Stimulated activated CD8-positive, alpha-beta memory T cell treated with anti-CD3 and anti-CD28 coated beads, Interleukin-15, amount 100 ng/mL, for 1 hour (primary cell): Measurements from ENCODE around the gene TMEM240.
"Not testable (repeated sequence)": the region's sequence is repeated elsewhere in the genome, so short reads cannot be mapped to it uniquely, and the experiment has no call there.

Experiments used
- DNase-seq: peaks from one replicate; pipeline ENCODE4 v3.0.0-alpha.2; 2020; ENCODE audit warnings: low read depth

Gene TMEM240

DNA sequence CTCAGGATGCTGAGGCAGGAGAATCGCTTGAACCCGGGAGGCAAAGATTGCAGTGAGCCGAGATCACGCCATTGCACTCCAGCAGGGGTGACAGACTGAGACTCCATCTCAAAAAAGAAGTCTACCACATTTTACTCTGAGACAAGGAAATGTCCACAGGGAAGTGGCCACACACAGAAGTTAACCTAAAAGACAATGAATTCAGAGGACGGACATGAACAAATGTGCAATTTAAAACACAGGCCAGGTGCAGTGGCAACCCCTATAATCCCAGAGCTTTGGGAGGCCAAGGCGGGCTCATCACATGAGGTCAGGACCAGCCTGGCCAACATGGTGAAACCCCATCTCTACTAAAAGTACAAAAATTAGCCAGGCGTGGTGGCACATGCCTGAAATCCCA is 17.3 kb upstream of the TMEM240 start:
- DNase-seq: not testable (repeated sequence)

DNA sequence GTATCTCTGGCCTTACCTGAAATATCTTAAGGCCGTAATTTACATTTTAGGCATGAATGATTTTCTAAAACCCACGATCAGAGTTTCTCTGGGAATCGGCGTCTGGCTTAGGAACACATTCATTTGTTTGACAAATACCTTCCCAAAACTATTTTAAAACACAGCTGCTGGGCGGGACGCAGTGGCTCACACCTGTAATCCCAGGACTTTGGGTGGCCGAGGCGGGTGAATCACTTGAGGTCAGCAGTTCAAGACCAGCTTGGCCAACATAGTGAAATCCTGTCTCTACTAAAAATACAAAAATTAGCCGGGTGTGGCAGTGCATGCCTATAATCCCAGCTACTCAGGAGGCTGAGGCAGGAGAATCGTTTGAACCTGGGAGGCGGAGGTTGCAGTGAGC is 16.5 kb upstream of the TMEM240 start:
- DNase-seq: not testable (repeated sequence)

DNA sequence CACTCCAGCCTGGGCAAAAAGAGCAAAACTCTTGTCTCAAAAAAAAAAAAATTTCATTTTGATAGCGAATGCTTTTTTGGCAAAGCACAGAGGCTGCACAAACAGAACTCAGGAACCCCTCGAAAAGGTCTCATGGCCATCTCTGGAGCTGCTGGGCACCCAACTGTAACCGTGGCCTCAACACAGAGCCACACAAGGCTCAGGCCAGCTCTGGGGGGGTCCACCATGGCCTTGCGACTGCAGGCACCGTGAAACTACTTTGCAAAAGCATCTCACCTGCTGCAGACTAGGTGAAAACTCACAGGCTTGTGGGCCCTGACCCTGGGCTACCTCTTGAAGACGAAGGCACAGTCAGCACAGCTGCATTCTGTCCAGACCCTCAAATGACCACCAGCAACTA is 16.1 kb upstream of the TMEM240 start:
- no peak for DNase-seq

DNA sequence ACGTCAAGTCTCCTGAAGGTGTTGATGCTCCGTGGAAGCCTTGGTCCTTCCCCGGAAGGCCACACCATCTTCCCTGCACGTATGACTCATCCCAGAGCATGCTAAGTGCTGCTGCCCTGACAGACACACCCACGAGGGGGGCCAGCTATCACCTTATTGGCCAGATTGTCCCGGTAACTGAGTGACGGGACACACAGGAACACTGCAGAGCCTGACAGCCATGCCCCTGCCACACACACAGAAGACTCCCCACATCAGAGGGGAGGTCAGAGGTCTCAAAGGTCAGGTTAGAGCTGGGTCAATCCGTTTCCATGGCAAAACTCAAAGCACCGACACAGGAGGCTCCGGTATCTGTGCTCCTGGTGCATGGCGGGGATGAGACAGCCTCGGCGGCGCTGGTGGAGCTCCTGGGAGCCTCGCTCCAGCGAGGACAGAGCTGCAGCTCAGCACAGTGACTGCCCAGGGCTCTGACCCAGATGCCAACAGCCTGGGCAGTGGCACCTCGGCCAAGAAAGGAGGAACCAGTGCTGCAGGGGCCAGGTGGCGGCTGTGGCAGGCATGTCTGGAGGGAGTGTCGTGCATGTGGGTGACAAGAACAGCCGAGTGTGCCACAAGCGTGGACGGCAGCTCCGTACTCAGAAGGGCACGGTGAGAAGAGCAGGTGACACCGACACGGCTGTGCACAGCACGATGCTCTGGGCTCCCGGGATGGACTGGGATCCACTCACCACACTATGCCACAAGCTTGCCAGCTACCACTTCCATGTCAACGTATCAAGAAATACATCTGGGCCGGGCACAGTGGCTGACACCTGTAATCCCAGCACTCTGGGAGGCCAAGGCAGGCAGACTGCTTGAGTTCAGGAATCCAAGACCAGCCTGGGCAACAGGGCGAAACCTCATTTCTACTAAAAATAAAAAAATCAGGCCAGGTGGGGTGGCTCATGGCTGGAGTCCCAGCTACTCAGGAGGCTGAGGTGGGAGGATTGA is 14.8 kb upstream of the TMEM240 start:
- DNase-seq: no peak

DNA sequence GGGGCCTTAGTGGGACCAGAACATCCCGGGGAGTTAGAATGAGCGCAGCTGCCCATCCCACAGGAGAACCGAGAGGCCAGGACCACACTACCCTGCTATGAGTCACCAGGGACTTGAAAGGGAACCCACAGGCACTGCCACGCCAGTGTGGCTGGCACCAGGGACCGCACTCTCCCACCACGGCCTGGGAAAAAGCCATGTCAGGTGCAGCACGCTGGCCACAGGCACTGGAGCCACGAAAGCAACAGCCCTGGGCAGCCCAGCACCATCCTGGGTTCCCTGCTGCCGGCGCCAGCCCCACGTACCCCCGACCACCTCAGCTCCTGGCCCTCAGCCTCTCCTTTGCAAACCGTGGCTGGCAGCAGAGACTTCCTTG is 14.1 kb upstream of the TMEM240 start:
- DNase-seq: no peak

DNA sequence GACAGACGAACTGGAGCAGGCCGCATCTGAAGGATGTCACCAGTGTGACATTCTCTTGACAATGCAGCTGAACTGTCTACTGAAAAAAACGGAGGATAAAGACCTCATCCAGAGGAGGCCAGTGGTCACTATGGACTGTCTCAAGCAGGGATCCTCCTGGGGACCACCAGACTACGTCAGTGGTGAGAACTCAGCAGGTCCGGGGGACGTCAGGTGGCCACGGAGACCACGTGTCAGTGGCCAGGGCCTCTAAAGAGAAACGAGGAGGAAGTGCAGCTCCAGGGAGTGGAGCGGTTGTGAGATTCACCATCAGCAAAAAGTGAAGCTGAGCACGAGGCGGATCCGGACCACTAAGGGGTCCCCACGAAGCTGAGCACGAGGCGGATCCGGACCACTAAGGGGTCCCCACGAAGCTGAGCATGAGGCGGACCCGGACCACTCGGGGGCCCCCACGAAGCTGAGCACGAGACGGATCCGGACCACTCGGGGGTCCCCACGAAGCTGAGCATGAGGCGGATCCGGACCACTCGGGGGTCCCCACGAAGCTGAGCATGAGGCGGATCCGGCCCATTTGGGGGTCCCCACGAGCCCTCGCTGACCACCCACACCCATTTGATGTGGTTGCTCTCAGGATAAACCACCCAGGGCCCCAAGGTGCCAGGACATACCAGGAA is 13.5 kb upstream of the TMEM240 start:
- DNase-seq: no peak

DNA sequence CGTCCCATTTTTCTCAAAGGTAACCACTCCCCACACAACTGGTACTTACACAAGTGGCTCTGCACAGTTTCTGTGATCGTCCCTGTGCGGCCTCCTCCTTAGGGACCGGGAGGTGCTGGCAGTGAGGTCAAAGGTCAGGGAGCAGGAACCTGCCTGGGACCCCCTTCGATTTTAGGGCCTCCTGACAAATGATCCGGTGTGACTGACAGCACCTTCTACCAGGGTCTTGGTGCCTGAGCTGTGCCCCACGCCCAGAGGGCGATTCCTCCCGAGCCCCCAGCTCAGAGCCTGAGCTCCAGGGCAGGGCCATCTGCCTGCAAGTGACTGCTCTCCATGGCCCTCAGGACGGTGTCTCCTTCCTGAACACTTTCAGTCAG is 11.8 kb upstream of the TMEM240 start:
- no peak for DNase-seq

DNA sequence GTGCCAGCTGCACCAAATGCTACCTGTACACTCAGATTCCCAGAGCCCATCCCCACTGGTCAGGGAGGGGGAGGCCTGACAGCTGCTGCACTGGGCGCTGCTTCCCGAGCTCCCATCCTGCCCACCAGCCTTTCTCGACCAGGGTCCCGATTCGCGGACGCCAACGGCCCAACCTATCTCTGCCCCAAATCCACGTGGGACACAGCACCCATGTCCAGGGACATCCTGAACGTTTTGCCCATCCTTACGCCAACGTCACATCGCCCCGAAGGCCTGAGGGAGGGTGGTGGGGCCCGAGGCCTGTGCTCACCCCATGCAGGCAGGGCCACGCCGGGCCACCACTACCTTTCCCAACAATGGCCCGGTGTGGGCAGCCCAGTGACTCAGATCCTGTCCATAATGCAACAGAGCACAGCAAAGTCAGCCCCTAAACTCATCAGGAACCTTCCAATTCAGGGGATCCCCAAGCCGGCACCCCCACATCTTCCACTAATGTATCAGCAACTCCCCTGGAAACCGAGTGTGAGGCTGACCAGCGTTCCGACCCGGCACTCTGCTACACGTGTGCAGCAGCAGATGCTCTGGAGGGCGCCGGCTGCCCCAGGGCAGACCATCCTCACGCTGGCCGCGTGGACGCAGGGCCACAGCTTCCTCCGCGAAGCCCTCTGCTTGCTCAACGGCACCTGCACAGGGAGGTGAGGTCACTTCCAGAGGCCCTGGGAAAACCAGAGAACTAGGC is 11.3 kb upstream of the TMEM240 start:
- no peak for DNase-seq

DNA sequence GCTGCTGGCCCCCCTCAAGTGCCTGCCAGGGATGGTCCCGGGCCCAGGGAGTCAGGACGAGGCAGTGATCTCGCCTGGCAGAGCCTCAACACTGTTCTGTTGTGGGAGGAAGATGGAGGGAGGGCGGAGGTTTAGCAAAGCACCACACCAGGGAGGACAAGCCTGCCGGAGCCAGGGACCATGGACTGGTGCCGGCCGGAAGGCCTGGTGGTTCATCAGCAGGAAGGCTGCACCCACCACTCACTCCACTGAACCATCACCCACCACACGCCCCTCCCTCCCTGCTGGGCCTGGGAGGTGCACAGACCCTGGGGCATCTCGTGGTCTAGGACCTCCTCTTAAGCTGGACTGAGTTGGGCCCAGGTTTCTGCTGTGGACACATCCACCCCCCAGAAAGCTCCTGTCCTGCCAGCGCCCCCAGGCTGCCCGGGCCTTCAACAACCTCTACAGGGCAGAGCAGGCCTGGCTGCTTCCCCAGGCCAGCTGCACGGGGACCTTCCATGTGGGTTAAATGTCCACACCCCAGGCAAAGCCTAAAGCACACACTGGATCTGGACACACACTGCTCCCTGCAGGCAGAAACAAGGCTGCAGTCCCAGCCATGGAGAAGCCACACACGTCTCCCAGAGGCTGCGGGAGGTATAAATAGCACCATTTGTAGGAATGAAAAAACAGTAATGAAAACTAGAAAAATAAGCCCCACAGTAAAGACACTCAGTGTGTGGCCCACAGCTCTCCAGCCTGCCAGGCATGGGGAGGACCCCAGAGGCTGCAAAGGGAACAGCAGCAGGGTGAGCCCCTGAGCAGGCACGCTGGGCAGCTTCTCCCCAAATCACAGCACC is 10.4 kb upstream of the TMEM240 start:
- DNase-seq: no peak

DNA sequence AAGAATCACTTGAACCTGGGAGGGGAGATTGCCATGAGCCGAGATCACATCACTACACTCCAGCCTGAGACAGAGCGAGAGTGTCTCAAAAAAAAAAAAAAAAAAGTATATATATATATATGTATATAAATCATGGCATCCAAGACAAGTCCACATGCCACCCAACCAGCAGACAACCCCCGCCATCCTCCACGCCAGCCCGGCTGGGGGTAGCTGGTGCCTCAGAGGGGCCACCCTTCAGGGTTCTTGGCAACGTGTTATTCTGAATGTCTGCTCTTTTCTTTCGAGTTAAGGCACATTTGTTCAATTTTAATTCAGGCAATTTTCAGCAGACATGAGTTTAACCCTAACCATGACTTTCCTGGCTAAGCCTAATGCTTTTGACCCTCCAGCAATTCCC is 9.7 kb upstream of the TMEM240 start:
- DNase-seq: no peak

DNA sequence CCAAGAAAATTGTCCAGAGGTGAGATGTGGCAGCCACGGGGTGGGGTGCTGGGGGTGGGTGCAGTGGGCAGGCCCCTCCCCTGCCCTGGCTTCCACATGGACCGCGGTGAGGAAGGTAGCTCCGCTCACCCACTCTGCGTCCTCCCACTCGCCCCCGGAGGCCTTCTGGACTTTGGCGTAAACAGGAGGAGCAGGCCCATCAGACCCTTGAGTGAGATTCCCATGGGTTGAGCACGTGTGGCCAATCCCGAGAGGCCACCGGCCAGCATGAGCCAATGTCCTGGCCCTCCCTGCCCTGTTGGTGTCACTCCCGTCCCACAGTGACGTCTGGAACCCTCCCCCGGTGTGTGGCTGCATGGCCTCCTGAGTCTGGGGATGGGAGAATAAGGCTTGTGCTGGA is 8.2 kb upstream of the TMEM240 start:
- DNase-seq: no peak

DNA sequence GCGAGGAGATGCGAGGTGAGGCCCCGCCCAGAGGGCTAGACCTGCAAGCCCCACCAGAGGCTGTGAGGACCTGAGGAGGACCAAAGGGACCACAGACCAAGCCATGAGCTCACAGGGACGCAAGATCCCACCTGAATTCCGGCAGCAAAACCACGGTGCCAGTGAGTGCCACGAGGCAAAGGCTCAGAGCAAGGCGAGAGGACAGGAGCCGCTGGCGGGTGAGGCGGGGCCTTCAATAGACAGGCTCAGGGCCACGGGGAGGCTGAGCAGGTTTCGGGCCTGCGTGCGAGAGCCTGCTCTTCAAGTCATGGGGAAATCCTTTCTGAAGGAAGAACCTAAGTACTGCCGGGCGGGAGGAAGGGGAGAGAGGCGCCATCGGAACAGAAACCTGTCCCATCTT is 7.1 kb upstream of the TMEM240 start:
- no peak for DNase-seq

DNA sequence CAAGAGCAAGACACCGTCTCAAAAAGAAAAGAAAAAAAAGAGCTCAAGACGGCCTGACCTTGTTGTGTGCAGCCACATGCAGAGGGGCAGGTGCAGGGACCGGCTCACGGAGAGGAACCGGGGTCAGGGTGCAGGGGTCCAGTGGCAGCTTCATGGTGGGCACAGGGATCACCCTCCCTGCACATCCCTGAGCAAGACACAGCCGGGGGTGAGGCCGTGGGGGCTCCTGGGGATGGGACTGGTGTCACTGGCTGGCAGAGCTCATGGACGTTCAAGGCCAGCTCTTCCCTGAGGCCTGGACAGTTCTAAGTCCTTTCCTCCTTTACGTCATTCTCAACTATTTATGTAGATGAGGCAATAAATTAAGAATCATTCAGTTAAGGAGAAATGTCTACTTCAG is 6.6 kb upstream of the TMEM240 start:
- DNase-seq: no peak

DNA sequence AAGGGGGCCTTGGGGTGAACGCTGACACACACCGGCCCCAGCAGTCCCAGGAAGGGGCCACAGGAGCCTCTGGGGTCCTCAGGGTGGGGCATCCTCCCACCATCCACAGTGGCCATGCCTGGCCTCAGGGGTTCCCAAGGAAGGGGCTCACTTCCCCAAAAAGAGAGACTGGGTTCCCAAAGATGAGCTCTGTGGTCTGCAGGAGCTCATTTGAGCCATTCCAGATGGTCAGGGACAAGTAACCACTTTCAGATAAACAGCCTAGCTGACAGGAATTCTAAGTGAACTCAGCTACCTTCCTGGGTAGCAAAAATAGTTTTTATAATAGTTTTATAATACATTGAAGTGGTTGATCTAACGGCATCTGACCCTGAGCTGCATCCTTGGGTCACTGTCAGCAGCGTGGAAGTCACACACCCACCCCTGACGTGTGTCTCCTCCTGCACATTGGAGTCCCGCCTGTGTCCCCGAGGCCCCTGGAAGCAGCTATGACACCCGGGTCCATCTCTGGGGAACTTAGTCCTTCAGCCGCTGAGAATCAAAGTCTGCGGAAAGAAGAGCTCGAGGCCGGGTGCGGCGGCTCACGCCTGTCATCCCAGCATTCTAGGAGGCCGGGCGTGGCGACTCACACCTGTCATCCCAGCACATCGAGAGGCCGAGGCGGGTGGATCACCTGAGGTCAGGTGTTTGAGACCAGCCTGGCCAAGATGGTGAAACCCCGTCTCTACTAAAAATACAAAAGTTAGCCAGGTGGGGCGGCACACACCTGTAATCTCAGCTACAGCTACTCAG is 5.7 kb upstream of the TMEM240 start:
- DNase-seq: no peak

DNA sequence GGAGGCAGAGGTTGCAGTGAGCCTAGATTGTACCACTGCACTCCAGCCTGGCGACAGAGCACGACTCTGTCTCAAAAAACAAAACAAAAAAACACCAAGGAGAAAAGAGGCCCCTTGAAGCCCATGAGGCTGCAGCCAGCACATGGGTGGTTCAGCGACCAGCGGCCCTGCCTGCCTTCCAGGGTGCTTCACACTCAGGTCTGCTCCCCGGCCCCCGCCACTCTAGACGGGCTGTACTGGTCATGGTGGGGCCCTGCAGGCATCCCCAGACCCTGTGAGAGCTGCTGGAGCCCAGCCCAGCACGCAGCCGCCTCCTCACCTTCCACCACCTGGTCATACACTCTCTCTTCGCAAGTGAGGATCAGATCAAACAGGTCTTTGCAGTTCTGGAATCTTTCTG is 4.1 kb upstream of the TMEM240 start:
- DNase-seq: no peak

DNA sequence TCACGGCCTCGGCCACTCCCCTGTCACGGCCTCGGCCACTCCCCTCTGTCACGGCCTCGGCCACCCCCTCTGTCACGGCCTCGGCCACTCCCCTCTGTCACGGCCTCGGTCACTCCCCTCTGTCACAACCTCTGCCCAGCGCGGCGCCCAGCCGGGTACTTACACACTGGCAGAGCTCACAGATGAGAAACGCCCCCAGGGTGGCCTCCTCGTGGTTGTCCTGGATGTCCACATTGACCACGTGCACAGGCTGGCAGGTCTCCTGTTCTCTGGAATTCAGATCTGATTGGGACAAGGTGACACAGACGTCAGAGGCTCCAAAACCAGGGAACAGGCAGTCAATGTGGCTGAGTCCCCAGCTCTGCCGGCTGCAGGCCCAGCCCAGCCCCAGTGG is 3.3 kb upstream of the TMEM240 start:
- DNase-seq: no peak

DNA sequence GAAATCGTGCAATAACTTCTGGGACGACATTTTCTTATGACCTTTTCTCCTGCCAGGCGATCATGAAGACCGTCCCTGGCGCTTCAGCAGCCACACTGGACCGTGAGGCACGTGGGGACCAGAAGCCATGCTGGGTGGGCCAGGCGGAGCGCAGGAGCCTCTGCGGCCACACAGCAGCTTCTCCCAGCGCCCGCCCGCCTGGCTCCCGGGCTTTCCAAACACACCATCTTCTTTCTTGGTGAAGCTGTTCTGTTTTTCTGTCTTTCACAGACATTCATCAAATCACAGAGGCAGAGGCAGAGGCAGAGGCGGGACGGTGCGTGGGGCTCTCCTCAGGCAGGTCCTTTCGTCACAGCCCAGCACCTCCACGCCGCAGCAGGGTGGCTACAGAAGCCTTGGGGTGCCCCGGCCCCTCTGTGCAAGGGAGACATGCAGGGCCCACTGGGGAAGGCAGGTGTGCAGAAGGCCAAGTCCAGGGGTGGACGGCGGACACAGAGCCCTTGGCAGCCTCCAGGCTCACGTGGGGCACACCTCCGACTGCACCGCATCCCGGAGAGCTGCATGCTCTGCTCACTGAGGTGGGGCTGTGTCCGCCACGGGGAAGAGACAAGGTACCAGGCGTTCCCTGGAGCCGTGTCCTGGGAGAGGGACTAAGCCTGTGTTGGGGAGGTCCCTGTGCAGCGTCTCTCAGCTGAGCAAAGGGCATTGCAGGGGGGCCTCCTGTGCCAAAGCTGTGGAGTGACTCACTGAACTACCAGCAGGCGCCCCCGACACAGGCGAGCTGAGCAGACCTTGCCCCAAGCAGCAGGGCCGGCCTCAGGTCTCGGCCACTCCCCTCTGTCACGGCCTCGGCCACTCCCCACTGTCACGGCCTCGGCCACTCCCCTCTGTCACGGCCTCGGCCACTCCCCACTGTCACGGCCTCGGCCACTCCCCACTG is 2.6 kb upstream of the TMEM240 start:
- no peak for DNase-seq

DNA sequence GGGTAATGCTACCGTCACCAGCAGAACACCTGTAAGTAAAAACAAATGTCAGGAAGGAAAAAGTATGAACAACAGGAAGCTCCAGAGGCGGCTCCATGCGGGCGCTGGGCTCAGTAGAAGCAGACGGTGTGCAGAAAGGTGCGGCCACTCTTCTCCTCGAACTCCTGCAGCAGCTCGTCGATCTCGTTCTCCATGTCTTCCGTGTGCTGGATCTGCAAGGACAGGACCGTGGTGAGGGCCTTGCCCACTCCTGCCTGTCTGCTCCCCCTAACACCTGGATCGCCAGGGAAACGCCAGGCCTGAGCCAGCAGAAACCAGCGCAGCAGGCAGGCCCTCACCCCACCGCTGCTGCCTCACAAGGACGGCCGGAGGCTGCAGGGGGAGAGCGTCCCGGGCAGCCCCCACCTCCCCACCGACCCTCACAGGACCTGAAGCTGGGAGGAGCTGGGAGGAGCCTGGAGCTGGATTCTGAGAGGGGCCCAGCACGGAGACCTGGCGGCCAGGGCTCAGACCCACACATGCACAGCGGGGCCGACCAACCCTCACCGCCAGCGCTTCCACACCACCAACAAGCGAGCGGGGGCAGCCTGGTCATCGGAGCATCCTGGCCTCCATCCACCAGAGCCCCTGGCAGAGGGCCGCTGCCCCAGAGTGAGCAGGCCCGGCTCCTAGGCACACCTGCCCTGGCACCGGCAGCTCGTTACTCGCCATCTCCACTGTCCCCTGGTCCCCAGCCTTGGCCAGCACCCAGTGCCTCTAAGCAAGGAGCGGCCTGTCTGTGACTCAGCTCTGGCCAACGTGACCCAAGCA is 1.7 kb upstream of the TMEM240 start:
- DNase-seq: no peak
